ENCODE data around the gene GNG7. TPM values are rescaled to one million over a fixed set of nuclear protein-coding genes. Genes with fewer than 3 reads are reported as not detected.
"Not testable (repeated sequence)": the region's sequence is repeated elsewhere in the genome, so short reads cannot be mapped to it uniquely, and the experiment has no call there.

Gene GNG7
- total RNA-seq, 1 donor from 2014 or later, result 1.8 TPM

GRCh38 chr19:2475018-2475701, 227.3 kb downstream of the GNG7 start:
- H3K4me1 Mint-ChIP-seq (ENCODE audit: low read depth, unreplicated experiment), result no peaks in the 10 kb centered on the region
- Histone ChIP-seq H3K9ac (ENCODE audit: low read length) (peak overlapping the region; percentile 67), H3K36me3 (ENCODE audit: insufficient read depth, low read length) (peaks cover 3% of the 10 kb centered on the region), H3K4me2 (ENCODE audit: low read length) (peak overlapping the region; percentile 84), H3K9me3 (ENCODE audit: insufficient read depth, low read depth, low read length) (no peaks in the 10 kb centered on the region), H3K27me3 (ENCODE audit: insufficient read depth, low read length) (no peaks in the 10 kb centered on the region), H4K20me1 (ENCODE audit: insufficient read depth, low read length) (peaks cover 34% of the 10 kb centered on the region), H3K4me3 (ENCODE audit: insufficient read depth, low read depth, low read length) (peak overlapping the region; percentile 60), H3K79me2 (ENCODE audit: insufficient read depth, low read length) (peaks cover 40% of the 10 kb centered on the region), H3K4me1 (ENCODE audit: insufficient read depth, low read length) (peaks cover 10% of the 10 kb centered on the region), H2AFZ (ENCODE audit: low read depth, low read length) (no peak overlapping the region), H3K27ac (ENCODE audit: low read depth, low read length) (peak overlapping the region; percentile 77)
- TF ChIP-seq EZH2 (IDR thresholded peaks at IDR 0.05; ENCODE audit: insufficient read depth, low read length) (no peak), CTCF (IDR thresholded peaks at IDR 0.05; ENCODE audit: insufficient read depth, low read depth, low read length) (no peak)
- peak; percentile 59 for DNase-seq (ENCODE audit: low read depth)
- FAIRE-seq, result no peak
- H3K27me3 Mint-ChIP-seq (ENCODE audit: low read depth, unreplicated experiment), result no peaks in the 10 kb centered on the region
- peak overlapping the region; percentile 94 for H3K27ac Mint-ChIP-seq (ENCODE audit: unreplicated experiment)
- peak overlapping the region; percentile 89 for H3K4me3 Mint-ChIP-seq (ENCODE audit: unreplicated experiment)
- no peaks in the 10 kb centered on the region for H3K9me3 Mint-ChIP-seq (ENCODE audit: unreplicated experiment)
- H3K36me3 Mint-ChIP-seq (ENCODE audit: low read depth, unreplicated experiment), result peaks cover 18% of the 10 kb centered on the region

DNA sequence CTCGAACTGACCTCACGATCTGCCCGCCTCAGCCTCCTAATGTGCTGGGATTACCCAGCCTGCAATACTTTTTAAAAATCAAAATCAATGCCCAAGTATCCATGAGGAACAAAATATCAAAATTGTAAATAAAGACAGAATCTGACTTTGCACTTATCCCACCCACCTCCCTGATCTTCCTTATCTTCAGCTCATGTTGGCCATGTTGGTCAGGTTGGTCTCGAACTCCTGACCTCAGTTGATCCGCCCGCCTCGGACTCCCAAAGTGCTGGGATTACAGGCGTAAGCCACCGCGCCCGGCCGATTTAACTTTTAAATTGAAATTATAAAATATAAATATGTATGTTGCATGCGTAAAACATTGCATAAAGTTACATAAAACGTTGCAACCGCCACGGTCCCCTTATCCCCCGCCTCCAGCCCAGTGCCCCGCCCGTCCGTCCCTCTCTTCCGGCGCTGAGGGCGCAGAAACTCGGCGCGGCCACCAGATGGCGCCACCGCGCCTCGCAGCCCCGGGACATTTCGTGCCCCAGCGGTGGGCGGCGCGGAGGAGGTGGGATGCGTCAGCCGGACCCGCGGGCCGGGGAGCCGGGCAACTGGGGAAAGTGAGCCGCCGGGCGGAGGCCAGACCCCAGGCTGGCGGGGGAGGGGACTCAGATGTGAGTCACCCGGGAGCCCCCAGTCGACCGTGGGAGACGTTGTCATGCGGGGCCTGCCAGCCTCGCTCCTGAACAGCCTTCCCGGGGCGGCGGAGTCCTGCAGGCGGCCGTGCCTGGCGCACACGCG, 228.1 kb downstream of the GNG7 start:
- no peak for TF ChIP-seq EZH2 (IDR thresholded peaks at IDR 0.05; ENCODE audit: insufficient read depth, low read length)
- TF ChIP-seq CTCF (IDR thresholded peaks at IDR 0.05; ENCODE audit: insufficient read depth, low read depth, low read length), result peak; percentile 59
- Mint-ChIP-seq H3K4me1 (ENCODE audit: low read depth, unreplicated experiment) (peaks cover 3% of the 10 kb centered on the region), H3K27ac (ENCODE audit: unreplicated experiment) (peak overlapping the region; percentile 94), H3K36me3 (ENCODE audit: low read depth, unreplicated experiment) (peaks cover 18% of the 10 kb centered on the region), H3K27me3 (ENCODE audit: low read depth, unreplicated experiment) (no peaks in the 10 kb centered on the region), H3K9me3 (ENCODE audit: unreplicated experiment) (no peaks in the 10 kb centered on the region), H3K4me3 (ENCODE audit: unreplicated experiment) (peak overlapping the region; percentile 89)
- FAIRE-seq, result no peak
- H3K36me3 ChIP-seq (ENCODE audit: insufficient read depth, low read length), result peaks cover 3% of the 10 kb centered on the region
- H3K79me2 ChIP-seq (ENCODE audit: insufficient read depth, low read length), result peaks cover 40% of the 10 kb centered on the region
- H3K4me3 ChIP-seq (ENCODE audit: insufficient read depth, low read depth, low read length), result peak overlapping the region; percentile 60
- no peak overlapping the region for H2AFZ ChIP-seq (ENCODE audit: low read depth, low read length)
- H3K4me1 ChIP-seq (ENCODE audit: insufficient read depth, low read length), result peaks cover 15% of the 10 kb centered on the region
- DNase-seq (ENCODE audit: low read depth), result peak; percentile 79
- H3K9me3 ChIP-seq (ENCODE audit: insufficient read depth, low read depth, low read length), result no peaks in the 10 kb centered on the region
- peak overlapping the region; percentile 77 for H3K27ac ChIP-seq (ENCODE audit: low read depth, low read length)
- peak overlapping the region; percentile 67 for H3K9ac ChIP-seq (ENCODE audit: low read length)
- H3K4me2 ChIP-seq (ENCODE audit: low read length), result peak overlapping the region; percentile 84
- H3K27me3 ChIP-seq (ENCODE audit: insufficient read depth, low read length), result no peaks in the 10 kb centered on the region
- peaks cover 34% of the 10 kb centered on the region for H4K20me1 ChIP-seq (ENCODE audit: insufficient read depth, low read length)

DNA sequence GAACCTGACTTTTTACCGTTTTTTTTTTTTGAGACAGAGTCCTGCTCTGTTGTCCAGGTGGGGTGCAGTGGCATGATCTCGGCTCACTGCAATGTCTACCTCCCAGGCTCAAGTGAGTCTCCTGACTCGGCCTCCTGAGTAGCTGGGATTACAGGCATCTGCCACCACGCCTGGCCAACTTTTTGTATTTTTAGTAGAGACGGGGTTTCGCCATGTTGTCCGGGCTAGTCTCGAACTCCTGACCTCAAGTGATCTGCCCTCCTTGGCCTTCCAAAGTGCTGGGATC, 232.6 kb downstream of the GNG7 start:
- H4K20me1 ChIP-seq (ENCODE audit: insufficient read depth, low read length); H3K9me3 ChIP-seq (ENCODE audit: insufficient read depth, low read depth, low read length); DNase-seq (ENCODE audit: low read depth); H3K4me1 Mint-ChIP-seq (ENCODE audit: low read depth, unreplicated experiment); H3K79me2 ChIP-seq (ENCODE audit: insufficient read depth, low read length); H3K36me3 Mint-ChIP-seq (ENCODE audit: low read depth, unreplicated experiment); H3K27me3 Mint-ChIP-seq (ENCODE audit: low read depth, unreplicated experiment); H3K9me3 Mint-ChIP-seq (ENCODE audit: unreplicated experiment); FAIRE-seq; H3K36me3 ChIP-seq (ENCODE audit: insufficient read depth, low read length); H2AFZ ChIP-seq (ENCODE audit: low read depth, low read length); H3K27me3 ChIP-seq (ENCODE audit: insufficient read depth, low read length); H3K4me3 ChIP-seq (ENCODE audit: insufficient read depth, low read depth, low read length): not testable (repeated sequence)
- peaks cover 17% of the 10 kb centered on the region for H3K4me1 ChIP-seq (ENCODE audit: insufficient read depth, low read length)
- Mint-ChIP-seq H3K4me3 (ENCODE audit: unreplicated experiment) (peak overlapping the region; percentile 67), H3K27ac (ENCODE audit: unreplicated experiment) (peak overlapping the region; percentile 97)
- H3K9ac ChIP-seq (ENCODE audit: low read length), result peak overlapping the region; percentile 39
- peak overlapping the region; percentile 50 for H3K4me2 ChIP-seq (ENCODE audit: low read length)
- H3K27ac ChIP-seq (ENCODE audit: low read depth, low read length), result peak overlapping the region; percentile 8

Data from astrocyte (in vitro differentiated cells and primary cell).